Hepatic stellate cell (primary cell): ENCODE results near the gene RS1.

Source experiments
- DNase-seq: peaks from one replicate; pipeline ENCODE4 v3.0.0; 2011; ENCODE audit warnings: low spot score

RS1 gene

GRCh38 chrX:18598413-18598812 is 73.5 kb downstream of the RS1 start:
- DNase-seq: no peak

GRCh38 chrX:18596096-18596495 is 75.8 kb downstream of the RS1 start:
- DNase-seq: no peak

- no peak for DNase-seq
Observed at GRCh38 chrX:18594079-18594478, 77.8 kb downstream of the RS1 start.

- DNase-seq: no peak
Observed at GRCh38 chrX:18591834-18592233, 80.1 kb downstream of the RS1 start.
